OCI-LY1 (cell line): ENCODE results near the gene OTOL1.

Experiments used
- EZH2 ChIP-seq: fragments of 200-600 bp; sonication (generic), shearing (Covaris generic); IDR thresholded peaks from 2 replicates; pipeline ENCODE4 v1.8.0; 2017; ENCODE audit warnings: borderline replicate concordance, mixed run types, mild to moderate bottlenecking, antibody characterized with exemption, low read length, moderate library complexity, mixed read lengths
- TF ChIP-seq, protein P1 (sequence below): fragments of 200-600 bp; sonication (generic), shearing (Covaris generic); IDR thresholded peaks from 2 replicates; pipeline ENCODE4 v1.5.1; 2017; ENCODE audit warnings: mild to moderate bottlenecking, antibody characterized with exemption, low read length, moderate library complexity, mixed read lengths

DNA sequence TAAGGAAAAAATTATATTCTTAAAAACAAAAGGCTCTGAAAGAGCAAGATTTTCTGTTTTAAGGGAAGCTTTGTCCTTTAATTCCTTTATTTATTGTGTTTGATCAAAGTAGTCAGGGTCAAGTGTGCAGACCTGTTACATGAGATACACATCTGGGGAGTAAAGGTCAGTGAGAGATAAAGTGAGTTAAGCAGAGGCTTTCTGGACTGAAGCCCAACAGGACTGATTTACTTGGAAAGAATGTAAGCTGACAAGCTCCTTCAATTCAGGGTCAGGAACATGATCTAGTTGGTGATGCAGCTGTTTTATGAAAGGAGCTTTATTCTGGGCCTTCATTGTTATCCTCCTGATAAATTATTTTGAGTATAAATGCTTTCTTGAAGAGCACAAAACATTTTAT, 20.7 kb upstream of the OTOL1 start:
- TF ChIP-seq, protein P1, sequence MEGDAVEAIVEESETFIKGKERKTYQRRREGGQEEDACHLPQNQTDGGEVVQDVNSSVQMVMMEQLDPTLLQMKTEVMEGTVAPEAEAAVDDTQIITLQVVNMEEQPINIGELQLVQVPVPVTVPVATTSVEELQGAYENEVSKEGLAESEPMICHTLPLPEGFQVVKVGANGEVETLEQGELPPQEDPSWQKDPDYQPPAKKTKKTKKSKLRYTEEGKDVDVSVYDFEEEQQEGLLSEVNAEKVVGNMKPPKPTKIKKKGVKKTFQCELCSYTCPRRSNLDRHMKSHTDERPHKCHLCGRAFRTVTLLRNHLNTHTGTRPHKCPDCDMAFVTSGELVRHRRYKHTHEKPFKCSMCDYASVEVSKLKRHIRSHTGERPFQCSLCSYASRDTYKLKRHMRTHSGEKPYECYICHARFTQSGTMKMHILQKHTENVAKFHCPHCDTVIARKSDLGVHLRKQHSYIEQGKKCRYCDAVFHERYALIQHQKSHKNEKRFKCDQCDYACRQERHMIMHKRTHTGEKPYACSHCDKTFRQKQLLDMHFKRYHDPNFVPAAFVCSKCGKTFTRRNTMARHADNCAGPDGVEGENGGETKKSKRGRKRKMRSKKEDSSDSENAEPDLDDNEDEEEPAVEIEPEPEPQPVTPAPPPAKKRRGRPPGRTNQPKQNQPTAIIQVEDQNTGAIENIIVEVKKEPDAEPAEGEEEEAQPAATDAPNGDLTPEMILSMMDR, result no peak
- TF ChIP-seq EZH2, result no peak
